Measurements from ENCODE around the gene DNAJC3. TPM values are rescaled to one million over a fixed set of nuclear protein-coding genes. Genes with fewer than 3 reads are reported as not detected.
A peak's percentile ranks its signal among the peaks of the same experiment; 100 is the strongest.

DNAJC3 gene
- total RNA-seq, 1 donor from 2014 or later: 51.7 TPM

DNA sequence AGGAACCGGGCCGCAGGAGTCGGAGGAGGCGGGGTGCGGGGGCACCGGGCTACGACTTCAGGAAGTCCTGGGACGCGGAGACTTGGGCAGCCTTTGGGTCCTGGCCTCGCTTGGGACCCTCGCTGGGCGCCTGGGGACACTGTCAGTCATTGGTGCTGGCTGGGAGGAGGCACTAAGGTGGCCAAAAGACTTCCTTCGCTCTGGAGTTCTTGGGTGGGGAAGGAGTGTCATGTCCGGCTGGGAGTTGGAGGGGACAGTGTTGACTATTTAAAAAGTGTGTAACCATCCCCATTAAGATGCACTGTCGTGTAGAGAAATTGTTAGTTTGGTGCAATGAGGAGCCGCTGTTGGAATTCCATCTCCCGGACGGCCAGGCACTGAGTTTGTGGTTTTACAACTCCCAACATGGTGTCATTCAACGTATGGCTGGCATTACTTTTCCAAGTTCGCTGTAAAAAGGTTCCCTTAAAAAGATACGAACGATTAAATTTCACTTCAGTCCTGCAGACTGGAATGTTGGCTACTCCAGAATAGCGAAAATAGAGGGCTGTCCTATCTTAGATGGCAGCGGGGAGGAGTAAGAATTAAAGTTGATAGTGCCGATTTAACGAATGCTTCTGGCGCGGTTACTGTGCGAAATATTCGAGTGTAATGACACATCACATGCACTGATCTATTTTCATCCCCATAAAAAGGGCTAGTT is 776 bp downstream of the DNAJC3 start:
- H2AFZ ChIP-seq (ENCODE audit: low read depth, low read length): peak overlapping the region; percentile 70

GRCh38 chr13:95678967-95679366 is 2.0 kb downstream of the DNAJC3 start:
- Histone ChIP-seq H4K20me1 (ENCODE audit: insufficient read depth, low read length) (peaks cover 55% of the 10 kb centered on the region), H3K27ac (ENCODE audit: low read depth, low read length) (no peak overlapping the region), H3K9ac (ENCODE audit: low read length) (peak overlapping the region; percentile 95), H2AFZ (ENCODE audit: low read depth, low read length) (no peak overlapping the region), H3K4me2 (ENCODE audit: low read length) (peak overlapping the region; percentile 87), H3K36me3 (ENCODE audit: insufficient read depth, low read length) (no peaks in the 10 kb centered on the region), H3K79me2 (ENCODE audit: insufficient read depth, low read length) (peaks cover 71% of the 10 kb centered on the region), H3K4me3 (ENCODE audit: insufficient read depth, low read depth, low read length) (peak overlapping the region; percentile 94), H3K27me3 (ENCODE audit: insufficient read depth, low read length) (no peaks in the 10 kb centered on the region), H3K9me3 (ENCODE audit: insufficient read depth, low read depth, low read length) (no peaks in the 10 kb centered on the region), H3K4me1 (ENCODE audit: insufficient read depth, low read length) (peaks cover 10% of the 10 kb centered on the region)
- FAIRE-seq (no peak), DNase-seq (ENCODE audit: low read depth) (no peak)
- peak overlapping the region; percentile 97 for H3K4me3 Mint-ChIP-seq (ENCODE audit: unreplicated experiment)
- peaks cover 18% of the 10 kb centered on the region for H3K4me1 Mint-ChIP-seq (ENCODE audit: low read depth, unreplicated experiment)
- H3K9me3 Mint-ChIP-seq (ENCODE audit: unreplicated experiment): peaks cover 2% of the 10 kb centered on the region
- H3K36me3 Mint-ChIP-seq (ENCODE audit: low read depth, unreplicated experiment): peaks cover 2% of the 10 kb centered on the region
- no peak overlapping the region for H3K27ac Mint-ChIP-seq (ENCODE audit: unreplicated experiment)
- no peaks in the 10 kb centered on the region for H3K27me3 Mint-ChIP-seq (ENCODE audit: low read depth, unreplicated experiment)
- no peak for TF ChIP-seq EZH2 (IDR thresholded peaks at IDR 0.05; ENCODE audit: insufficient read depth, low read length)
- TF ChIP-seq, protein P1, sequence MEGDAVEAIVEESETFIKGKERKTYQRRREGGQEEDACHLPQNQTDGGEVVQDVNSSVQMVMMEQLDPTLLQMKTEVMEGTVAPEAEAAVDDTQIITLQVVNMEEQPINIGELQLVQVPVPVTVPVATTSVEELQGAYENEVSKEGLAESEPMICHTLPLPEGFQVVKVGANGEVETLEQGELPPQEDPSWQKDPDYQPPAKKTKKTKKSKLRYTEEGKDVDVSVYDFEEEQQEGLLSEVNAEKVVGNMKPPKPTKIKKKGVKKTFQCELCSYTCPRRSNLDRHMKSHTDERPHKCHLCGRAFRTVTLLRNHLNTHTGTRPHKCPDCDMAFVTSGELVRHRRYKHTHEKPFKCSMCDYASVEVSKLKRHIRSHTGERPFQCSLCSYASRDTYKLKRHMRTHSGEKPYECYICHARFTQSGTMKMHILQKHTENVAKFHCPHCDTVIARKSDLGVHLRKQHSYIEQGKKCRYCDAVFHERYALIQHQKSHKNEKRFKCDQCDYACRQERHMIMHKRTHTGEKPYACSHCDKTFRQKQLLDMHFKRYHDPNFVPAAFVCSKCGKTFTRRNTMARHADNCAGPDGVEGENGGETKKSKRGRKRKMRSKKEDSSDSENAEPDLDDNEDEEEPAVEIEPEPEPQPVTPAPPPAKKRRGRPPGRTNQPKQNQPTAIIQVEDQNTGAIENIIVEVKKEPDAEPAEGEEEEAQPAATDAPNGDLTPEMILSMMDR (IDR thresholded peaks at IDR 0.05; ENCODE audit: insufficient read depth, low read depth, low read length): no peak

More for the DNA sequence above, 776 bp downstream of the DNAJC3 start:
- peaks cover 59% of the 10 kb centered on the region for H3K79me2 ChIP-seq (ENCODE audit: insufficient read depth, low read length)
- Mint-ChIP-seq H3K4me1 (ENCODE audit: low read depth, unreplicated experiment) (peaks cover 18% of the 10 kb centered on the region), H3K9me3 (ENCODE audit: unreplicated experiment) (no peaks in the 10 kb centered on the region), H3K36me3 (ENCODE audit: low read depth, unreplicated experiment) (peaks cover 2% of the 10 kb centered on the region), H3K4me3 (ENCODE audit: unreplicated experiment) (peak overlapping the region; percentile 97), H3K27me3 (ENCODE audit: low read depth, unreplicated experiment) (no peaks in the 10 kb centered on the region), H3K27ac (ENCODE audit: unreplicated experiment) (peak overlapping the region; percentile 85)
- FAIRE-seq (no peak), DNase-seq (ENCODE audit: low read depth) (peak; percentile 18)
- H3K4me3 ChIP-seq (ENCODE audit: insufficient read depth, low read depth, low read length): peak overlapping the region; percentile 94
- no peaks in the 10 kb centered on the region for H3K36me3 ChIP-seq (ENCODE audit: insufficient read depth, low read length)
- H3K27ac ChIP-seq (ENCODE audit: low read depth, low read length): peak overlapping the region; percentile 78
- TF ChIP-seq, protein P1 (IDR thresholded peaks at IDR 0.05; ENCODE audit: insufficient read depth, low read depth, low read length): no peak
- no peak for TF ChIP-seq EZH2 (IDR thresholded peaks at IDR 0.05; ENCODE audit: insufficient read depth, low read length)
- H3K9me3 ChIP-seq (ENCODE audit: insufficient read depth, low read depth, low read length): no peaks in the 10 kb centered on the region
- no peaks in the 10 kb centered on the region for H3K27me3 ChIP-seq (ENCODE audit: insufficient read depth, low read length)
- peak overlapping the region; percentile 95 for H3K9ac ChIP-seq (ENCODE audit: low read length)
- peak overlapping the region; percentile 87 for H3K4me2 ChIP-seq (ENCODE audit: low read length)
- peaks cover 10% of the 10 kb centered on the region for H3K4me1 ChIP-seq (ENCODE audit: insufficient read depth, low read length)
- H4K20me1 ChIP-seq (ENCODE audit: insufficient read depth, low read length): peaks cover 51% of the 10 kb centered on the region

GRCh38 chr13:95679722-95680121 is 2.8 kb downstream of the DNAJC3 start:
- Mint-ChIP-seq H3K4me3 (ENCODE audit: unreplicated experiment) (peak overlapping the region; percentile 1), H3K27me3 (ENCODE audit: low read depth, unreplicated experiment) (no peaks in the 10 kb centered on the region), H3K4me1 (ENCODE audit: low read depth, unreplicated experiment) (peaks cover 18% of the 10 kb centered on the region), H3K27ac (ENCODE audit: unreplicated experiment) (no peak overlapping the region), H3K36me3 (ENCODE audit: low read depth, unreplicated experiment) (peaks cover 6% of the 10 kb centered on the region), H3K9me3 (ENCODE audit: unreplicated experiment) (peaks cover 4% of the 10 kb centered on the region)
- no peak overlapping the region for H3K27ac ChIP-seq (ENCODE audit: low read depth, low read length)
- no peaks in the 10 kb centered on the region for H3K36me3 ChIP-seq (ENCODE audit: insufficient read depth, low read length)
- H4K20me1 ChIP-seq (ENCODE audit: insufficient read depth, low read length): peaks cover 62% of the 10 kb centered on the region
- no peak overlapping the region for H3K9ac ChIP-seq (ENCODE audit: low read length)
- H2AFZ ChIP-seq (ENCODE audit: low read depth, low read length): no peak overlapping the region
- FAIRE-seq (no peak), DNase-seq (ENCODE audit: low read depth) (no peak)
- TF ChIP-seq, protein P1 (IDR thresholded peaks at IDR 0.05; ENCODE audit: insufficient read depth, low read depth, low read length): no peak
- no peak for TF ChIP-seq EZH2 (IDR thresholded peaks at IDR 0.05; ENCODE audit: insufficient read depth, low read length)
- peak overlapping the region; percentile 87 for H3K4me2 ChIP-seq (ENCODE audit: low read length)
- no peaks in the 10 kb centered on the region for H3K27me3 ChIP-seq (ENCODE audit: insufficient read depth, low read length)
- peaks cover 10% of the 10 kb centered on the region for H3K4me1 ChIP-seq (ENCODE audit: insufficient read depth, low read length)
- H3K79me2 ChIP-seq (ENCODE audit: insufficient read depth, low read length): peaks cover 79% of the 10 kb centered on the region
- no peaks in the 10 kb centered on the region for H3K9me3 ChIP-seq (ENCODE audit: insufficient read depth, low read depth, low read length)
- no peak overlapping the region for H3K4me3 ChIP-seq (ENCODE audit: insufficient read depth, low read depth, low read length)
